Mesothelial cell of epicardium (in vitro differentiated cells): ENCODE results near the gene CFAP52. TPM values are rescaled to one million over a fixed set of nuclear protein-coding genes. Genes with fewer than 3 reads are reported as not detected.
"Not testable (repeated sequence)": the region's sequence is repeated elsewhere in the genome, so short reads cannot be mapped to it uniquely, and the experiment has no call there.

Experiments used
- DNase-seq, 2 experiments: peaks; one replicate each; pipeline ENCODE4 v3.0.0; 2021; ENCODE audit warnings: low spot score in 2 of 2; ENCODE audit not compliant: unreplicated experiment in 2 of 2
- H3K27ac Mint-ChIP-seq: 2 replicates; pipeline ENCODE4 v1.8.0; 2021; ENCODE audit warnings: mixed read lengths
- H3K27me3 Mint-ChIP-seq: 2 replicates; pipeline ENCODE4 v1.8.0; 2021; ENCODE audit warnings: low read depth, mixed read lengths
- H3K36me3 Mint-ChIP-seq: 2 replicates; pipeline ENCODE4 v1.8.0; 2021; ENCODE audit warnings: mixed read lengths
- H3K4me1 Mint-ChIP-seq: 2 replicates; pipeline ENCODE4 v1.8.0; 2021; ENCODE audit warnings: mixed read lengths
- H3K4me3 Mint-ChIP-seq: 2 replicates; pipeline ENCODE4 v1.8.0; 2021; ENCODE audit warnings: mild to moderate bottlenecking, moderate library complexity, mixed read lengths
- H3K9me3 Mint-ChIP-seq: 2 replicates; pipeline ENCODE4 v1.8.0; 2021; ENCODE audit warnings: mixed read lengths
- total RNA-seq: library from RNA; stranded (reverse); gene quantifications from 3 replicates; pipeline ENCODE4 v1.2.1, GENCODE V29; 2021
- TF ChIP-seq, protein P1 (sequence below): fragments of 200-600 bp; sonication (generic); IDR thresholded peaks from one replicate; pipeline ENCODE4 v1.5.0; 2021; ENCODE audit warnings: antibody characterized with exemption; ENCODE audit not compliant: unreplicated experiment

CFAP52 gene
- total RNA-seq, 1 donor from 2014 or later: not detected

DNA sequence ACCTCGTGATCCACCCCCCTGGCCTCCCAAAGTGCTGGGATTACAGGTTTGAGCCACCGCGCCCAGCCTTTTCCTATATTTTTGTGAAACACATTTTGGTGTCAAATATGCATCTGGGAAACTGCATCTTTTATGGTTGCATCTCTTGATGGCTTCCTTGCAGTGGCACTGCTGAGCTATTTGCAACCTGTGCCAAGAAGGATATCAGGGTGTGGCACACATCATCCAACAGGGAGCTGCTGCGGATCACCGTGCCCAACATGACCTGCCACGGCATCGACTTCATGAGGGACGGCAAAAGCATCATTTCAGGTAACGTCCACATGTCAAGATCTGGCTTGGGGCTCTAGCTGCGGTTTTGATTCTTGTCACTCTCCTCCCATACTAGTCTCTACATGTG, 52.1 kb downstream of the CFAP52 start:
- no peaks in the 10 kb centered on the region for H3K4me1 Mint-ChIP-seq
- DNase-seq: no peak
- H3K9me3 Mint-ChIP-seq: peaks cover 14% of the 10 kb centered on the region
- no peak overlapping the region for H3K27ac Mint-ChIP-seq
- TF ChIP-seq, protein P1, sequence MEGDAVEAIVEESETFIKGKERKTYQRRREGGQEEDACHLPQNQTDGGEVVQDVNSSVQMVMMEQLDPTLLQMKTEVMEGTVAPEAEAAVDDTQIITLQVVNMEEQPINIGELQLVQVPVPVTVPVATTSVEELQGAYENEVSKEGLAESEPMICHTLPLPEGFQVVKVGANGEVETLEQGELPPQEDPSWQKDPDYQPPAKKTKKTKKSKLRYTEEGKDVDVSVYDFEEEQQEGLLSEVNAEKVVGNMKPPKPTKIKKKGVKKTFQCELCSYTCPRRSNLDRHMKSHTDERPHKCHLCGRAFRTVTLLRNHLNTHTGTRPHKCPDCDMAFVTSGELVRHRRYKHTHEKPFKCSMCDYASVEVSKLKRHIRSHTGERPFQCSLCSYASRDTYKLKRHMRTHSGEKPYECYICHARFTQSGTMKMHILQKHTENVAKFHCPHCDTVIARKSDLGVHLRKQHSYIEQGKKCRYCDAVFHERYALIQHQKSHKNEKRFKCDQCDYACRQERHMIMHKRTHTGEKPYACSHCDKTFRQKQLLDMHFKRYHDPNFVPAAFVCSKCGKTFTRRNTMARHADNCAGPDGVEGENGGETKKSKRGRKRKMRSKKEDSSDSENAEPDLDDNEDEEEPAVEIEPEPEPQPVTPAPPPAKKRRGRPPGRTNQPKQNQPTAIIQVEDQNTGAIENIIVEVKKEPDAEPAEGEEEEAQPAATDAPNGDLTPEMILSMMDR: no peak
- no peak overlapping the region for H3K4me3 Mint-ChIP-seq
- peaks cover 1% of the 10 kb centered on the region for H3K36me3 Mint-ChIP-seq
- H3K27me3 Mint-ChIP-seq: peaks cover 19% of the 10 kb centered on the region

DNA sequence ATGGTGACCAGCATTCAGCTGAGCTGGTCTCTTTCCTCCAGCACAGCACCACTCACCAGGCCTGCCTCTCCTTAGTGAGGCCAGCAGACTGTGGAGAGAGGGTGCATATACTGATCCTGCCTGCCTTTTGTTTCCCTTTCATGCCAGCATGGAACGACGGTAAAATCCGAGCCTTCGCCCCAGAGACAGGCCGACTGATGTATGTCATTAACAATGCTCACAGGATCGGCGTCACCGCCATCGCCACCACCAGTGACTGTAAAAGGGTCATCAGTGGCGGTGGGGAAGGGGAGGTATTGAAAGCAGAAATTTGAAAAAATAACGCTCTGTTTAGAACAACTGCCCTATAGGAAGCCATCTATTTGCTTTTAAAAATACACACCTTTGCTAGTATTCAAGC, 56.3 kb downstream of the CFAP52 start:
- peaks cover 20% of the 10 kb centered on the region for H3K27me3 Mint-ChIP-seq
- H3K4me3 Mint-ChIP-seq: no peak overlapping the region
- no peaks in the 10 kb centered on the region for H3K4me1 Mint-ChIP-seq
- H3K36me3 Mint-ChIP-seq: no peaks in the 10 kb centered on the region
- H3K27ac Mint-ChIP-seq: no peak overlapping the region
- no peaks in the 10 kb centered on the region for H3K9me3 Mint-ChIP-seq
- TF ChIP-seq, protein P1: no peak
- no peak for DNase-seq

DNA sequence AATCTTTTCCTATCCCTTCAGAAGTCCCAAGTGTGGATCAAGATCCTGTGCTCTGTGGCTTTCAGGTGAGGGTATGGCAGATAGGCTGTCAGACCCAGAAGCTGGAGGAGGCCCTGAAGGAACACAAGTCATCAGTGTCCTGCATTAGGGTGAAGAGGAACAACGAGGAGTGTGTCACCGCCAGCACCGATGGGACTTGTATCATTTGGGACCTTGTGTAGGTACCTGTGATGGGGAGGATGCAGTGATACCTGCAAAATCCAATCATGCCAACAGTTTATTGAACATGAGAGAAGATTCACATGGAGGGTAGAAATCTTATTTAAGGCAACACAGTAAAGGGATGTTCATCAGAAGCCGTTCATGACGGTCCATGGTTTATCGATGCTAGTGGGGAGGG, 58.9 kb downstream of the CFAP52 start:
- H3K4me1 Mint-ChIP-seq: no peaks in the 10 kb centered on the region
- no peak for DNase-seq
- TF ChIP-seq, protein P1: no peak
- no peaks in the 10 kb centered on the region for H3K36me3 Mint-ChIP-seq
- H3K27ac Mint-ChIP-seq: no peak overlapping the region
- H3K27me3 Mint-ChIP-seq: peaks cover 11% of the 10 kb centered on the region
- H3K9me3 Mint-ChIP-seq: no peaks in the 10 kb centered on the region
- H3K4me3 Mint-ChIP-seq: no peak overlapping the region

DNA sequence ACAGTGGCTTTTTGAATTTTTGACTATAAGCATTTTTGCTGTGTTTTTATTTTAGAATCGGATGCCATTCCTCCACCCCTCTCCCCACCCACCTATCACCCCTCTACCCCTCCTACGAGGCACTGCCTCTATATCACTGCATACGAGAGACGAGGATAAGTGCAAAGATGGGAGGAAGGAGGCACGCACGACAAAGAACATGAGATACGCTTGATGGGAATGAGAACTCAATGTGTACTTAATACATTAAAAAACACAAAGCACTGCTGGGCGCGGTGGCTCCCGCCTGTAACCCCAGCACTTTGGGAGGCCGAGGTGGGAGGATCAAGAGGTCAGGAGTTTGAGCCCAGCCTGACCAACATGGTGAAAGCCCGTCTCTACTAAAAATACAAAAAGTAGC, 60.1 kb downstream of the CFAP52 start:
- Mint-ChIP-seq H3K4me3 (no peak overlapping the region), H3K27ac (no peak overlapping the region), H3K4me1 (no peaks in the 10 kb centered on the region), H3K36me3 (no peaks in the 10 kb centered on the region), H3K9me3 (no peaks in the 10 kb centered on the region), H3K27me3 (peaks cover 6% of the 10 kb centered on the region)
- TF ChIP-seq, protein P1: no peak
- DNase-seq: no peak

DNA sequence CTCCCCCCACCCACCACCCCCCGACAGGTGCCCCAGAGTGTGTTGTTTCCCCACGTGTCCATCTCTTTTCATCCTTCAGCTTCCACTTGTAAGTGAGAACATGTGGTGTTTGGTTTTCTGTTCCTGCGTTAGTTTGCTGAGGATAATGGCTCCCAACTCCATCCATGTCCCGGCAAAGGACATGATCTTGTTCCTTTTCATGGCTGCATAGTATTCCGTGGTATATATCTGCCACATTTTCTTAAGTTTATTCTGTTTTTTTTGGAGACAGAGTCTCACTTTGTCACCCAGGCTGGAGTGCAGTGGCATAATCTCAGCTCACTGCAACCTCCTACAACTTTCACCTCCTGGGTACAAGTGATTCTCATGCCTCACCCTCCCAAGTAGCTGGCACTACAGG, 63.9 kb downstream of the CFAP52 start:
- H3K9me3 Mint-ChIP-seq, H3K27ac Mint-ChIP-seq, H3K27me3 Mint-ChIP-seq, DNase-seq, H3K4me3 Mint-ChIP-seq, H3K36me3 Mint-ChIP-seq: not testable (repeated sequence)
- peaks cover 13% of the 10 kb centered on the region for H3K4me1 Mint-ChIP-seq

DNA sequence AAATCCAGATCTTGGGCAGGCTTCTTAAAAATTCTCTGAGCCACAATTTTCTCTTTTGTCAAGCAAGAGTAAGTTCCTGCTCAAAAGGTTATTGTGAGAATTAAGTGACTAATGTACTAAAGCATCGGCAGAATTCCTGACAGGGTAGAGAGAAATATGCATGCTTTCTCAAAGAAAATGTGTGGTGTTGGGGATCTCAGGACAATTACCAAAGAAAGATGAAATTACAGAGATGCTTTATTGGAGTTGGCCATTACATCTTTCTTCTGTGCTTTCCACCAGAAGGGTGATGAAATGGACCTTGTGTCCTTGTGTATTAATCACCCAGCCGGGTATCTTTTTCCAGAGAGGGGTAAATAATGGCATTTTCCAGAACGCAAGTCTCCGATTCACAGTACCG, 67.2 kb downstream of the CFAP52 start:
- Mint-ChIP-seq H3K4me3 (no peak overlapping the region), H3K4me1 (peaks cover 33% of the 10 kb centered on the region), H3K27me3 (peaks cover 21% of the 10 kb centered on the region), H3K27ac (no peak overlapping the region), H3K36me3 (no peaks in the 10 kb centered on the region), H3K9me3 (peaks cover 4% of the 10 kb centered on the region)
- TF ChIP-seq, protein P1: no peak
- DNase-seq: no peak
